ENCODE data around the gene ZNF536. TPM values are rescaled to one million over a fixed set of nuclear protein-coding genes. Genes with fewer than 3 reads are reported as not detected.
"Not testable (repeated sequence)": the region's sequence is repeated elsewhere in the genome, so short reads cannot be mapped to it uniquely, and the experiment has no call there.

Gene ZNF536
- total RNA-seq, 2 donors from 2014 or later: 0.79 to 2.5 TPM

DNA sequence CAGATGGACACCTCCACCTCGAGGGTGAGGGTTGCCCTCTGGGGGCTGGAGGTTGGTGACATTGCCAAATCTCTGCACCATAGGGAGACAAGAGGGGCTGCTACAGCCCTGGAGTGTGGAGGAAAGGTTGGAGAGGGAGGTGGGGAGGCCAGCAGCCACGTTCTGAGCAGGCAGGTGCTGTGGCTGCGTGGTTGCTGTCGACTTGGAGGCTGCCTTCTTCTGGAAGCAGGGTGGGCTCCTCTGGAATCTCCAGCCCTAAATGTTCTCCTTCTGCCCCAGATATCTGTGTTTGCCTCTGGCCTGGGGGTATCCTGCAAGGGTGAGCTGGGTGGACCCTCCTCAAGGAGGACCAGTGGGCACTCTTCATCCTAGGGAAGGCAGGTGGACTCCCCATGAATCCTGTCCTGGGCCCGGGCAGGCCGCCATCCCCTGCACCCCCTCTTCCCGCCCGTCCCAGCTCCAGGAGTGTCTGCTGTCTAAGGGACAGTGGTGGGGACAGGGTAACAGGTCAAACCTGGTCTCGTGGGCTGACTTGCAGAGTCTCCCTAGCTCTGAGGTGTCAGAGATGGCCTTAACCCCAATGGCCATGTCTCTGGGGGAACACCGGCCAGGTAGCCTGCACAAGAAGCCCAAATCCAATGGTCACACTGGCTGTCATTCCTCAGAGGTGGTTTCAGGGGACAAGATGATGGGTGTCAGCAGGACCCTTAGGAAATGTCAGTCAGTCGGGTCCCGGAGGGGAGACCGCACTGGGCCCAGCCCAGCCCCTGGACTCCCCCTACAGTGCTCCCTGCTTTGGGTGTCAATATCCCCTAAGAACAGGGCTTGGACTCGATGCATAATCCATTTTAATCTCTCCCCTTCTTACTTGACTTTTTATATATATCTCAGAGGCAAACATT, 32.3 kb upstream of the ZNF536 start:
- intact Hi-C loops (cut with DNase I, micrococcal nuclease): no loop called here
- ATAC-seq: no peak
- DNase-seq: no peak

DNA sequence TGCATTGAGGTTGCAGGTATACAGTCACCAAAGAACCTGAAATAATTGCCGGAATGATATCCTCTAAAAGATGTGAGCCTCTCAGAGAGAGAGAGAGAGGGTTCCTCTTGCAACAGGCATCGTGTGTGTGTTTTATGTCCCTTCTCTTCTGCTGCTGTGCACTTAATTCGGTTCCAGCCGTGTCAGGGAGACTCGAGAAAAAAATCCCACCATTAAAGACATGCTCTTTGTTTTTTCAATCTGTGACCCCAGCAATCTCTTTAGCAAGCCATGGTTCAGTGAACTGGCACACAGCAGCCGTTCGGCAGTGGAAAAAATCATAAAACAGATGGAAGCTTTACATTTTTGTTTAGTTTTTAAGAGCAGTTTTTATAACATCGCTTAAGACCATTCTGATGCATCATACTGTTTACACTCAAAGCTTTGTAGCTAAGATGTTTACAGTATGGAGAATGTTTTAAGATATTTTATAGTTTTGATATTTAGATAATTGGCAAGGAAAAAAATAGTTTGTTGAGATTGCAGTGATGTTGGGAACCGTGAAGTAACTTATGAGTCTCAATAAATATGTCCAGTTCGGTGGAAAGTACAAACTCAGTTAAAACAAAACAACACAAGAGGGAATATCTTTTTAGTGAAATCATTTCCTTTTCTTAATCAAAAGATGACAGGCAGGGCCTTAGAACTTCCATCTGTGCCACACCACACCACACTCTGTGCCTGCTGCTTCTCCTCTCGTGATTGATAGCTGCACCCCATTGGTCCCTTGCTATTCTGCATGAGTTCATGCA, 31.2 kb upstream of the ZNF536 start:
- no peak for ATAC-seq
- no peak for DNase-seq
- intact Hi-C loops (cut with DNase I, micrococcal nuclease): no loop called here

GRCh38 chr19:30341611-30342201, 30.5 kb upstream of the ZNF536 start:
- DNase-seq: no peak
- ATAC-seq: no peak
- intact Hi-C loops (cut with DNase I, micrococcal nuclease): no loop called here

- ATAC-seq: no peak
- intact Hi-C loops (cut with DNase I, micrococcal nuclease): no loop called here
- DNase-seq: no peak
Measured at GRCh38 chr19:30342901-30343300, 29.3 kb upstream of the ZNF536 start.

DNA sequence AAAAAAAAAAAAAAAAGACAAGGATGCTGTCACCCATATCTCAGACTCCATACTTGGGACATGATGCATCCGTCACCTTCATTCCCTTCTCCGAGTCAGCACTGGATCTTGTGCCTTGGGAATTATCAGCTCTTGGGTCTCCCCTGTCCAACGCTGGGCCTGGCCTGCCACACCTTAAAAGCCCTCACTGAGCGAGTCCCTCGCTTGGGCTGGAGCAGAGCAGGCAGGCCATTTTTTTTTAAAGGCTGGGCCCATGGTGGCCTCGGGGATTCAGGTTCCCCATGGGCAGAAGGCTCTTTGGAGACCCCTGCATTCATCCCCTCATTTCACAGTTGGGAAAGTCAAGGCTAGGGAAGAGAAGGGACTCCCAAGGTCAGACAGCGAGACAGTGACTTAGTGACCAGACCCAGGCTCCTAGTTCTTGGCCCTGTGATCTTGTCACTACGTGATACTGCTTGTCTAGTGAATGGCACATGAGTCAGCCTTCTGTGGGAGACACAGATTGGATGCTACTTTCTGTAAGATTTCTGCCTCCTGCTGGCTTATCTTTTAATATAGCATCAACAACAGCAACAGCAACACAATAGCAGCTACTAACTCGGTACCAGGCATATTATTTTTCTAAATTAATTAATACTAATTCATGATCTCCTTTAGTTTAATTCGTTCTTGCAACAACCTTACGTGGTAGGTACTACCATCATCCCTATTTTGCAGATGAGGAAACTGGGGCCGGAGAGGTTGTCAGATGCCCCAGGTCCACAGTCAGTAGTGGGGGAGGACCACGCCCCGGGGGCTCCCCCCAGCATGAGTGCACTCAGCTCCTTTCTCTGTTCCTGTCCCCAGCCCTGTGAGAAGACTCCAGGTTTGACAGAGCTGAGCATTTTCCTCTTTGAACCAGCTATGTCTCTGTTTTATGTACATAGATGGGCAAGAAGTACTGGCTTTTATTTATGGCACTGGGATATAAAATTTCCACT, 27.4 kb upstream of the ZNF536 start:
- intact Hi-C loops (cut with DNase I, micrococcal nuclease): no loop called here
- DNase-seq: no peak
- ATAC-seq: no peak

GRCh38 chr19:30345686-30346085, 26.5 kb upstream of the ZNF536 start:
- DNase-seq: no peak
- no peak for ATAC-seq
- intact Hi-C loops (cut with DNase I, micrococcal nuclease): no loop called here

DNA sequence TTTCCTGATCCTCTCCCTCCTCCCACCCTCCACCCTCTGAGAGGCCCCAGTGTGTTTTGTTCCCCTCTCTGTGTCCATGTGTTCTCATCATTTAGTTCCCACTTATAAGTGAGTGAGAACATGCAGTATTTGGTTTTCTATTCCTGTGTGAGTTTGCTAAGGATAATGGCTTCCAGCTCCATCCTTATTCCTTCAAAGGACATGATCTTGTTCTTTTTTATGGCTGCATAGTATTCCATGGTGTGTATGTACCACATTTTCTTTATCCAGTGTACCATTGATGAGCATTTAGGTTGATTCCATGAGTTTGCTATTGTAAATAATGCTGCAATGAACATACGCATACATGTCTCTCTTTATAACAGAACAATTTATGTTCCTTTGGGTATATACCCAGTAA, 25.7 kb upstream of the ZNF536 start:
- DNase-seq; ATAC-seq; intact Hi-C loops (cut with DNase I, micrococcal nuclease): not testable (repeated sequence)

DNA sequence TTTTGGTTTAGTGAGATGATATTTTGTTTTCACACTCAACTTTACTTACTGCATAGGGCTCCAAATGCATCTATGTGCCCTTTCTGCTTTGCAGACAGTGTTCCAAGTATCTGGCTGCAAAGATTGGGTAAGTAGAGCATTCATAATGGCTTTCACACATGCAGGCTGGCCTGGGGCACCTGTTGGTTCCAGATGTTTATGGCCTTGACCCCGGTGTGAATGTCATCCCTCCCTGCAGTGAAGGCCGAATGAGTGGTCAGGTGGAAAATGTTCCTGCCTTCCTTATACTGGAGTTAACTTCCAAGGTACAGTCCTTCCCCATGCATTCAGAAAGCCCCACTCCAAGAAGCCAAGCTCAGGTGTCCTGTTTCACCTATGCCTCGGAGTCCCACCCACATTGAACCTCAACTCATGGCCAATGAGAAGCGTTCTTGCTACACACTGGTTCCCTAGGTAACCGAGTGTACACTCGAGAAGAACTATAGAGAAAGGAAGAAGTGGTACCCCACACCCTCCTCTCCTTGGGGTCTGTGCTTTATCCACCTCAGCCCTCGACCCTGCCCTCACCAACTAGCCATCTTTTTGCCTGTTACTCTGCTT, 23.0 kb upstream of the ZNF536 start:
- no peak for DNase-seq
- no peak for ATAC-seq
- intact Hi-C loops (cut with DNase I, micrococcal nuclease): no loop called here

DNA sequence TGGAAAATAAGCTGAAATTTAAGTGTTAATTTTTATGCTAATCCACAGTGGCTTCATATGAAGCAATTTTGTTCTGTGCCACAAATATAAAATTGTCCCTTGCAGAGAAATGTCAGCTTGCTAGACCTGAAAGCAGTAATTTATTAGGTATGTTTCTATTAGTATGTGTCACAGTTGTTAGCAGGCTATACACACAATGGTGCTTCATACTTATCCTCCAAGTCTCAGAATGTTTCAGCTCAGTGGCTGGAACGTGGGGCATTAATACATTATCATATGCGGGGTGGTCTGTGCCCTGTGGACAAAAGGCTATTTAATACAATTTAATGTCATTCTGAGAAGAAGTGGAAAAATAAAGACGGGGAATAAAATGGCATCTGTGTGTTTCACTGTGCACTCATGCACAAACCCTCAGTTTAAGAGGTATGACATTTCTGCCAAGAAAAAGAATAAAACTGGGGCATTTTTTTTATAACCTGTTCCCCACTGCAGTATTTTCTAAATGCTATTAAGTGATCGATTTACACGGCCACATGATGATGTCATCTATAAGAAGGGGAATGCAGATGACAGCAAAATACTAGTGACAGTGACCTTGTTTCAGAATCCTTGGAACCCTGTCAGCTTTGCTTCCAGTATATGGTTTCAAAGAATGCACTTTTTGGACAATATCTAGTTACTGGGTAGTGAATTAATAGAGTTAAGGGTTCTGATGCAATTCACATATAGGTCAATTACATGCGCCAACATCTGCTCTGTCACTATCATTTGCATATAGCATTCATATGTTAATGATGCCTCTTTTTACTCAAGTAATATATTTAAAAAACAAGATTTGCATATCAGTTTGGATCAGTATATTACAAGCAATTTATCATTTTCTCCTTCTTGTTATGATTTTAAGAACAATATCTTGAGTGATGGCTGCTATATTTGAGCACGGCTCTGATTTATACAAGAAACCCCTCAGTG, 21.2 kb upstream of the ZNF536 start:
- intact Hi-C loops (cut with DNase I, micrococcal nuclease): no loop called here
- ATAC-seq: no peak
- DNase-seq: no peak

- intact Hi-C loops (cut with DNase I, micrococcal nuclease): no loop called here
- DNase-seq (no peak), ATAC-seq (no peak)
Measured at GRCh38 chr19:30351774-30352173, 20.4 kb upstream of the ZNF536 start.

- intact Hi-C loops (cut with DNase I, micrococcal nuclease): no loop called here
- DNase-seq (no peak), ATAC-seq (no peak)
Measured at GRCh38 chr19:30353394-30353945, 18.7 kb upstream of the ZNF536 start.

GRCh38 chr19:30355586-30355985, 16.6 kb upstream of the ZNF536 start:
- ATAC-seq: no peak
- intact Hi-C loops (cut with DNase I, micrococcal nuclease): no loop called here
- no peak for DNase-seq

GRCh38 chr19:30356951-30357579, 15.1 kb upstream of the ZNF536 start:
- intact Hi-C loops (cut with DNase I, micrococcal nuclease): no loop called here
- ATAC-seq: no peak
- DNase-seq: no peak

GRCh38 chr19:30357580-30357954, 14.6 kb upstream of the ZNF536 start:
- ATAC-seq: no peak
- intact Hi-C loops (cut with DNase I, micrococcal nuclease): no loop called here
- no peak for DNase-seq

DNA sequence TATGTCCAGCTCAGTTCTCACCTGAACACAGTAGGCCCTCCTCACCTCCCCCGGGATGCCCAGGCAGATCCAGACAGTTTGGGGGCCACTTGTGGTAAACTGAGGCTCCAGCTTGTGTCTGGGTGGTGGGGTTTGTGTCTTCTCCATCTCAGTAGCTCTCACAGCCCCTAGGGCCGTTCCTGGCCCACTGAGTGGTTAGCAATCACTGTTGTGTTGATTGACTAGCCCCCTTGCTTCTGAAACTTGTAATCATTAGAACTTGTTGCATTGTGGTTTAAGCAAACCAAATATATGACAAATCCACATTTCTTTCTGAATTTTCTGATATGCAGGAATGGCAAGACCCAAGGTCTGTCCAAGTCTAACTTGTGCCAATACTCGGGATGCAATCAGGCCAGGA, 13.9 kb upstream of the ZNF536 start:
- no peak for DNase-seq
- intact Hi-C loops (cut with DNase I, micrococcal nuclease): no loop called here
- no peak for ATAC-seq

- intact Hi-C loops (cut with DNase I, micrococcal nuclease): no loop called here
- no peak for DNase-seq
Measured at GRCh38 chr19:30358821-30359580, 13.2 kb upstream of the ZNF536 start.

More at GRCh38 chr19:30358821-30359580, 13.2 kb upstream of the ZNF536 start:
- ATAC-seq: no peak

Data from left colon (tissue), 2 donors.